BJ (cell line): ENCODE results near the gene RPL29. TPM values are rescaled to one million over a fixed set of nuclear protein-coding genes. Genes with fewer than 3 reads are reported as not detected.

ENCODE experiments used
- CTCF ChIA-PET: fragments of 350-600 bp; formaldehyde crosslinking; extraction: SDS; loops from one replicate; lab custom pipeline; 2021; ENCODE audit warnings: antibody characterized with exemption, inconsistent platforms; lab: Yijun Ruan, JAX
- POLR2A ChIA-PET: fragments of 300-600 bp; sonication (Branson Sonifier 250); formaldehyde crosslinking; extraction: SDS; loops from one replicate; lab custom pipeline; 2021; ENCODE audit warnings: antibody characterized with exemption; lab: Charles Lee
- DNase-seq: peaks from one replicate; pipeline ENCODE4 v3.0.0-alpha.2; 2011; ENCODE audit warnings: low read depth
- H3K27me3 ChIP-seq: 2 replicates; pipeline ENCODE4 v1.6.0; 2011; ENCODE audit warnings: low read length; ENCODE audit not compliant: control insufficient read depth, insufficient read depth
- H3K36me3 ChIP-seq: 2 replicates; pipeline ENCODE4 v1.5.1; 2011; ENCODE audit warnings: low read length; ENCODE audit not compliant: control insufficient read depth, insufficient read depth
- H3K4me3 ChIP-seq: 2 replicates; pipeline ENCODE4 v1.5.1; 2011; ENCODE audit warnings: low read depth, mild to moderate bottlenecking, control low read depth, low read length
- CTCF ChIP-seq: IDR thresholded peaks from 2 replicates; pipeline ENCODE4 v1.5.1; 2011; ENCODE audit warnings: low read depth, mild to moderate bottlenecking, control low read depth, inconsistent platforms, low read length, moderate library complexity; ENCODE audit not compliant: insufficient read depth
- polyA plus RNA-seq: library from polyadenylated mRNA; depleted of rRNA; stranded (reverse); fragments of >200 nt; gene quantifications from 2 replicates; pipeline ENCODE4 v1.2.3, GENCODE V29; 2011

The RPL29 gene
- polyA plus RNA-seq, 1 experiment: 2,324 TPM

- Histone ChIP-seq H3K4me3 (no peak overlapping the region), H3K27me3 (no peaks in the 10 kb centered on the region), H3K36me3 (peaks cover 3% of the 10 kb centered on the region; the same call in 1 of the 2 replicates)
- DNase-seq: no peak
- ChIA-PET POLR2A (no interaction called here), CTCF (interaction anchor here (4.3 kb wide), 1 partner anchor 38 kb away, joined by 17 read pairs; the partner anchor contains the start of genes PARP3 and RRP9)
- TF ChIP-seq CTCF: no peak
Measured at GRCh38 chr3:51980253-51980652, 15.4 kb downstream of the RPL29 start.

- no peak for DNase-seq
- no peaks in the 10 kb centered on the region for H3K27me3 ChIP-seq
- no peak overlapping the region for H3K4me3 ChIP-seq
- ChIA-PET POLR2A (no interaction called here), CTCF (interaction anchor here (4.3 kb wide), 1 partner anchor 36 kb away, joined by 17 read pairs; the partner anchor contains the start of genes PARP3 and RRP9)
- peaks cover 3% of the 10 kb centered on the region; the same call in 1 of the 2 replicates for H3K36me3 ChIP-seq
- no peak for TF ChIP-seq CTCF
Measured at GRCh38 chr3:51978143-51978502, 17.6 kb downstream of the RPL29 start.

- DNase-seq: no peak
- CTCF ChIA-PET: interaction anchor here (4.3 kb wide), 1 partner anchor 35 kb away, joined by 17 read pairs; the partner anchor contains the start of genes PARP3 and RRP9
- H3K4me3 ChIP-seq: no peak overlapping the region
- POLR2A ChIA-PET: no interaction called here
- H3K27me3 ChIP-seq: no peaks in the 10 kb centered on the region
- peaks cover 3% of the 10 kb centered on the region; the same call in 1 of the 2 replicates for H3K36me3 ChIP-seq
- no peak for TF ChIP-seq CTCF
Measured at GRCh38 chr3:51977446-51978142, 18.1 kb downstream of the RPL29 start.

- peaks cover 3% of the 10 kb centered on the region; the same call in 1 of the 2 replicates for H3K36me3 ChIP-seq
- DNase-seq: no peak
- no peaks in the 10 kb centered on the region for H3K27me3 ChIP-seq
- H3K4me3 ChIP-seq: peak overlapping the region; percentile 52
- TF ChIP-seq CTCF: peak; percentile 38
- CTCF ChIA-PET: interaction anchor here (3.1 to 4.3 kb wide), 4 partner anchors 13 to 34 kb away, joined by 17 to 53 read pairs (median 34); partner anchors contain the start of genes PARP3 and RRP9
- POLR2A ChIA-PET: interaction anchor here (0.6 kb wide), 1 partner anchor 9 kb away, joined by 19 read pairs; no protein-coding TSS in a partner anchor
Measured at GRCh38 chr3:51975852-51976549, 19.7 kb downstream of the RPL29 start.
